OCI-LY1 (cell line): ENCODE measurements around the gene PGC.

ENCODE experiments used
- H2AFZ ChIP-seq: fragments of 200-600 bp; sonication (generic), shearing (Covaris generic); 2 replicates; pipeline ENCODE4 v1.6.0; 2014; ENCODE audit warnings: antibody characterized with exemption, mild to moderate bottlenecking, low read length
- H3F3A ChIP-seq: fragments of 200-600 bp; sonication (generic), shearing (Covaris generic); 2 replicates; pipeline ENCODE4 v1.6.0; 2014; ENCODE audit warnings: mild to moderate bottlenecking, antibody characterized with exemption, low read length, moderate library complexity; ENCODE audit not compliant: insufficient read depth
- H3K27ac ChIP-seq: fragments of 200-600 bp; sonication (generic); 2 replicates; pipeline ENCODE4 v1.5.1; 2014; ENCODE audit warnings: low read length, mixed run types, mild to moderate bottlenecking, low read depth; ENCODE audit not compliant: poor library complexity, severe bottlenecking
- H3K27me3 ChIP-seq: fragments of 200-600 bp; sonication (generic); 2 replicates; pipeline ENCODE4 v1.6.0; 2014; ENCODE audit warnings: antibody characterized with exemption, mild to moderate bottlenecking, low read length, moderate library complexity; ENCODE audit not compliant: insufficient read depth
- H3K36me3 ChIP-seq: fragments of 200-600 bp; sonication (generic); 2 replicates; pipeline ENCODE4 v1.6.1; 2014; ENCODE audit warnings: mild to moderate bottlenecking, antibody characterized with exemption, low read length, moderate library complexity, mixed read lengths; ENCODE audit not compliant: insufficient read depth
- H3K4me1 ChIP-seq: fragments of 200-600 bp; sonication (generic); 2 replicates; pipeline ENCODE4 v1.5.1; 2014; ENCODE audit warnings: mild to moderate bottlenecking, low read length, moderate library complexity; ENCODE audit not compliant: insufficient read depth, severe bottlenecking
- H3K4me2 ChIP-seq: fragments of 200-600 bp; sonication (generic), shearing (Covaris generic); 2 replicates; pipeline ENCODE4 v1.6.1; 2014; ENCODE audit warnings: low read length
- H3K4me3 ChIP-seq: fragments of 200-600 bp; sonication (generic); 2 replicates; pipeline ENCODE4 v1.5.1; 2014; ENCODE audit warnings: low read length, low read depth, mild to moderate bottlenecking, mixed read lengths; ENCODE audit not compliant: poor library complexity, severe bottlenecking
- H3K79me2 ChIP-seq: fragments of 200-600 bp; shearing (Covaris generic); 2 replicates; pipeline ENCODE4 v1.6.1; 2016; ENCODE audit warnings: mixed run types, low read length, mixed read lengths; ENCODE audit not compliant: insufficient read depth
- H3K9ac ChIP-seq: fragments of 200-600 bp; sonication (generic), shearing (Covaris generic); 2 replicates; pipeline ENCODE4 v1.6.1; 2014; ENCODE audit warnings: mild to moderate bottlenecking, low read length, mixed read lengths
- H3K9me2 ChIP-seq: fragments of 200-600 bp; sonication (generic), shearing (Covaris generic); 2 replicates; pipeline ENCODE4 v1.6.1; 2014; ENCODE audit warnings: low read depth, mild to moderate bottlenecking, low read length, mixed read lengths
- H3K9me3 ChIP-seq: fragments of 200-600 bp; shearing (Covaris generic); 2 replicates; pipeline ENCODE4 v1.6.1; 2014; ENCODE audit warnings: low read length, mixed read lengths
- H4K20me1 ChIP-seq: fragments of 200-600 bp; sonication (generic), shearing (Covaris generic); 2 replicates; pipeline ENCODE4 v1.6.0; 2016; ENCODE audit warnings: mild to moderate bottlenecking, low read length; ENCODE audit not compliant: insufficient read depth
- EZH2 ChIP-seq: fragments of 200-600 bp; sonication (generic), shearing (Covaris generic); IDR thresholded peaks from 2 replicates; pipeline ENCODE4 v1.8.0; 2017; ENCODE audit warnings: borderline replicate concordance, mixed run types, mild to moderate bottlenecking, antibody characterized with exemption, low read length, moderate library complexity, mixed read lengths
- TF ChIP-seq, protein P1 (sequence below): fragments of 200-600 bp; sonication (generic), shearing (Covaris generic); IDR thresholded peaks from 2 replicates; pipeline ENCODE4 v1.5.1; 2017; ENCODE audit warnings: mild to moderate bottlenecking, antibody characterized with exemption, low read length, moderate library complexity, mixed read lengths

The PGC gene

DNA sequence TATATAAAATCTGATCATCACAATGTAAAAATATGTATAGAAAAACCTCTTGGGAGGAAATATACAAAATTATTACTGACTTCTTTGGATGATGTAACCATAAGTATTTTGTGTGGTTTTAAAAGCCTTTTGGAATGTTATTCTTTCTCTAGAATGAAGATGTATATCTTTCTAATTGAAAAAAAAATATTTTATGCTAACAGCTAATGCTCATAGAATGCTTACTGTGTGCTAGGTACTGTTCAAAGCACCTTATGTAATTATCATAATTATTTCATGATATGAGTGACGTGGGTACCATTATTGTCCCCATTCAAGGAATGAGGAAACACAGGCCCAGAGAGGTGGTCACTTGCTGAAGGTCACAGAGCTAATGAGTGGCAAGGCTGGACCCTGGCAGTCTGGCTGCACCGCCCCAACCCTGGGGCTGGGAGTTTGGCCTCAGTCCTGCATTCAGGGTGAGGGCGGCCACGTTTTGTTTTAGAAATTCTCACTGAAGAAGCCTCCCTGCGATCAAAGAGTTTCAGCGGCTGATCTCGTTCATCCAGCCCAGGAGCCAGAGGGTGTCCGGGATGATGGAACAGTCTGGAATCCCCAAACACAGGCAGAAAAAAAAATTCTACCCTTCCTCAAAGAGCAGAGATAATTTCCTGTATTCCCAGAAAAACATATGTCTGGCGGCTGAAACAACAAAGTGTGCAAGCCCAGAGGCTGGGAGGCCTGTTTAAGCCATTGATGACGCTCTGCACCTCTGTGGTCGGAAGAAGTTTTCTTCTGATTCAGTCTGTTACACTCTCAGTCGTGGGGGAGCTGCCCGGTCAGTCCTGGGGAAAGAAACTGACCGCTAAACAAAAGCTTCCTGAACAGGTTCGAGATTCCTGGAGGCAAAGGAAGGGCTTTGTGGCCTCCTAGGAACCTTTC is 49.1 kb downstream of the PGC start:
- Histone ChIP-seq H3K4me3 (no peak overlapping the region), H3K4me1 (peaks cover 12% of the 10 kb centered on the region), H3K27me3 (no peaks in the 10 kb centered on the region), H4K20me1 (no peaks in the 10 kb centered on the region), H3K4me2 (no peak overlapping the region), H3K79me2 (no peaks in the 10 kb centered on the region), H3F3A (no peaks in the 10 kb centered on the region), H3K9me2 (no peaks in the 10 kb centered on the region), H2AFZ (no peak overlapping the region), H3K36me3 (no peaks in the 10 kb centered on the region), H3K9ac (no peak overlapping the region), H3K27ac (no peak overlapping the region), H3K9me3 (no peaks in the 10 kb centered on the region)
- no peak for TF ChIP-seq EZH2
- TF ChIP-seq, protein P1, sequence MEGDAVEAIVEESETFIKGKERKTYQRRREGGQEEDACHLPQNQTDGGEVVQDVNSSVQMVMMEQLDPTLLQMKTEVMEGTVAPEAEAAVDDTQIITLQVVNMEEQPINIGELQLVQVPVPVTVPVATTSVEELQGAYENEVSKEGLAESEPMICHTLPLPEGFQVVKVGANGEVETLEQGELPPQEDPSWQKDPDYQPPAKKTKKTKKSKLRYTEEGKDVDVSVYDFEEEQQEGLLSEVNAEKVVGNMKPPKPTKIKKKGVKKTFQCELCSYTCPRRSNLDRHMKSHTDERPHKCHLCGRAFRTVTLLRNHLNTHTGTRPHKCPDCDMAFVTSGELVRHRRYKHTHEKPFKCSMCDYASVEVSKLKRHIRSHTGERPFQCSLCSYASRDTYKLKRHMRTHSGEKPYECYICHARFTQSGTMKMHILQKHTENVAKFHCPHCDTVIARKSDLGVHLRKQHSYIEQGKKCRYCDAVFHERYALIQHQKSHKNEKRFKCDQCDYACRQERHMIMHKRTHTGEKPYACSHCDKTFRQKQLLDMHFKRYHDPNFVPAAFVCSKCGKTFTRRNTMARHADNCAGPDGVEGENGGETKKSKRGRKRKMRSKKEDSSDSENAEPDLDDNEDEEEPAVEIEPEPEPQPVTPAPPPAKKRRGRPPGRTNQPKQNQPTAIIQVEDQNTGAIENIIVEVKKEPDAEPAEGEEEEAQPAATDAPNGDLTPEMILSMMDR: no peak

DNA sequence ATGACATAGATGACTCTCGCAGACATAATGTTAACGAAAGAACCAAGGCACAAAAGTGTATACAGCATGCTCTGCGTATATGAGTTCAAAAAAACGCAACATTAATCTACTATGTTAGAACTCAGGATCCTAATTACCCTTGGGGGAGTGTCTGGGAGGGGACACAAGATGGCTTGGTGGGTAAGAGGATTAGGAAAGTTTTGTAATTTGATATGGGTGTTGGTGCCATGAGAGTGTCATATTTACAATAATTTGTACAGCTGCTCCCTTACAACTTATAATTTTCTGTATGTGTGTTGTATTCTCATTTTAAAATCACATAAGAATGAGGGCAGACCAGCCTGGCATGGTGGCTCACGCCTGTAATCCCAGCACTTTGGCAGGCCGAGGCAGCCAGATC is 50.4 kb downstream of the PGC start:
- H3K4me3 ChIP-seq: no peak overlapping the region
- no peak overlapping the region for H3K4me2 ChIP-seq
- no peaks in the 10 kb centered on the region for H3K79me2 ChIP-seq
- H3K9me3 ChIP-seq: no peaks in the 10 kb centered on the region
- no peaks in the 10 kb centered on the region for H4K20me1 ChIP-seq
- peaks cover 12% of the 10 kb centered on the region for H3K4me1 ChIP-seq
- H2AFZ ChIP-seq: no peak overlapping the region
- H3K9ac ChIP-seq: no peak overlapping the region
- H3F3A ChIP-seq: no peaks in the 10 kb centered on the region
- H3K27me3 ChIP-seq: no peaks in the 10 kb centered on the region
- H3K36me3 ChIP-seq: no peaks in the 10 kb centered on the region
- H3K27ac ChIP-seq: no peak overlapping the region
- no peaks in the 10 kb centered on the region for H3K9me2 ChIP-seq
- no peak for TF ChIP-seq EZH2
- TF ChIP-seq, protein P1: no peak

- no peaks in the 10 kb centered on the region for H3K79me2 ChIP-seq
- H4K20me1 ChIP-seq: no peaks in the 10 kb centered on the region
- no peak overlapping the region for H2AFZ ChIP-seq
- H3K4me1 ChIP-seq: peaks cover 5% of the 10 kb centered on the region
- H3K27ac ChIP-seq: no peak overlapping the region
- no peaks in the 10 kb centered on the region for H3K9me2 ChIP-seq
- H3F3A ChIP-seq: no peaks in the 10 kb centered on the region
- H3K9ac ChIP-seq: no peak overlapping the region
- H3K4me3 ChIP-seq: no peak overlapping the region
- no peaks in the 10 kb centered on the region for H3K9me3 ChIP-seq
- H3K4me2 ChIP-seq: no peak overlapping the region
- H3K36me3 ChIP-seq: no peaks in the 10 kb centered on the region; the same call in 1 of the 2 replicates
- no peak for TF ChIP-seq EZH2
- TF ChIP-seq, protein P1: no peak
- H3K27me3 ChIP-seq: no peaks in the 10 kb centered on the region
These were observed 51.4 kb downstream of the PGC start for GRCh38 chr6:41695825-41696224.
